RWPE2 (cell line): Measurements from ENCODE around the gene KLF6.

ENCODE experiments used
- ATAC-seq: fragments of 200-7000 bp; cut with Tn5 transposase; 3 replicates; pipeline ENCODE4 v1.9.1; 2021; ENCODE audit warnings: low read depth
- DNase-seq: peaks from one replicate; pipeline ENCODE4 v3.0.0-alpha.2; 2020; ENCODE audit warnings: low spot score
- H3K27ac ChIP-seq: fragments of 450-650 bp; 2 replicates; pipeline ENCODE4 v1.5.1; 2017; ENCODE audit warnings: mild to moderate bottlenecking; ENCODE audit not compliant: poor library complexity, severe bottlenecking
- H3K27me3 ChIP-seq: fragments of 250-450 bp; sonication (Bioruptor Pico); 2 replicates; pipeline ENCODE4 v1.5.1; 2021; ENCODE audit warnings: mild to moderate bottlenecking, moderate library complexity; ENCODE audit not compliant: insufficient read depth, poor library complexity, severe bottlenecking
- H3K36me3 ChIP-seq: fragments of 250-450 bp; sonication (Bioruptor Pico); 2 replicates; pipeline ENCODE4 v1.5.1; 2020; ENCODE audit warnings: low read depth, mild to moderate bottlenecking, moderate library complexity
- H3K4me1 ChIP-seq: fragments of 250-450 bp; sonication (Bioruptor Pico); 2 replicates; pipeline ENCODE4 v1.5.1; 2021; ENCODE audit warnings: mild to moderate bottlenecking, moderate library complexity; ENCODE audit not compliant: insufficient read depth, poor library complexity, severe bottlenecking
- H3K4me3 ChIP-seq: fragments of 250-450 bp; sonication (Bioruptor Pico); 2 replicates; pipeline ENCODE4 v1.5.1; 2021; ENCODE audit warnings: mild to moderate bottlenecking, moderate library complexity; ENCODE audit not compliant: severe bottlenecking
- H3K9me3 ChIP-seq: fragments of 250-450 bp; sonication (Bioruptor Pico); 2 replicates; pipeline ENCODE4 v1.5.1; 2021; ENCODE audit warnings: mild to moderate bottlenecking, moderate library complexity; ENCODE audit not compliant: severe bottlenecking
- TF ChIP-seq, protein P1 (sequence below): fragments of 450-650 bp; IDR thresholded peaks from one replicate; pipeline ENCODE4 v1.5.1; 2017; ENCODE audit warnings: mild to moderate bottlenecking, moderate library complexity; ENCODE audit not compliant: poor library complexity, severe bottlenecking

KLF6 gene

DNA sequence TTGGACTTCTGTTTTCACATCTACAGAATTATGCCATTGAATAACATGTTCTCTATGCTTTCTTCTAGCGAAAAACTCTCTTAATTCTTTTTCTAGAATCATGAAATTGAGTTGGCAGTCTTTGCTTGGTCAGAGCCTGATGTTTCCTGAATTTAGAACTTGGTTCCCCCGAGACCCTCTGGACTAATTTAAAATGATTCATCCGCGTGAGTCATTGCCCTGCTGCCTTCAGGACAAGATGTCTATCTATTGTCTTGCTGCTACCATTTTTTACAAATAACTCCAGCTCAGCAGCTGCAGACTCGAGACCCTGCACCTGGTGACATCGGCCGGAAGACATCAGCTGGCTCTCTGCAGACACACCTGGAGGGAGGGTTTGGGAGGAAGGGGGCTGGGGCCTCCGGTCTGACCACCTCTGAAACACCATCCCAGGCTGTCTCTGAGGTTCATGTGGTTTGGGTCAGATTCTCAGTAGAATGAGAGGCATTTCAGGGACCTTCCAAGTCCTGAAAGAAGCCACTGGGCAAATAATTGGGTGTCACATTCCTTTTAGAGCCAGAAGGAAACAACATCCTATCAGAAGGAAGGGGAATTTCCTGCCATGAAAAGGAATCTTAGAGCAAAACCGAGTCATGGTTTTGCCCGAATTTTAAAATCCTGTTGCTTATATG lies 20.9 kb upstream of the KLF6 start:
- Histone ChIP-seq H3K27me3 (no peaks in the 10 kb centered on the region), H3K4me3 (no peak overlapping the region), H3K4me1 (peaks cover 50% of the 10 kb centered on the region), H3K9me3 (no peaks in the 10 kb centered on the region), H3K27ac (peak overlapping the region; percentile 100), H3K36me3 (no peaks in the 10 kb centered on the region)
- TF ChIP-seq, protein P1, sequence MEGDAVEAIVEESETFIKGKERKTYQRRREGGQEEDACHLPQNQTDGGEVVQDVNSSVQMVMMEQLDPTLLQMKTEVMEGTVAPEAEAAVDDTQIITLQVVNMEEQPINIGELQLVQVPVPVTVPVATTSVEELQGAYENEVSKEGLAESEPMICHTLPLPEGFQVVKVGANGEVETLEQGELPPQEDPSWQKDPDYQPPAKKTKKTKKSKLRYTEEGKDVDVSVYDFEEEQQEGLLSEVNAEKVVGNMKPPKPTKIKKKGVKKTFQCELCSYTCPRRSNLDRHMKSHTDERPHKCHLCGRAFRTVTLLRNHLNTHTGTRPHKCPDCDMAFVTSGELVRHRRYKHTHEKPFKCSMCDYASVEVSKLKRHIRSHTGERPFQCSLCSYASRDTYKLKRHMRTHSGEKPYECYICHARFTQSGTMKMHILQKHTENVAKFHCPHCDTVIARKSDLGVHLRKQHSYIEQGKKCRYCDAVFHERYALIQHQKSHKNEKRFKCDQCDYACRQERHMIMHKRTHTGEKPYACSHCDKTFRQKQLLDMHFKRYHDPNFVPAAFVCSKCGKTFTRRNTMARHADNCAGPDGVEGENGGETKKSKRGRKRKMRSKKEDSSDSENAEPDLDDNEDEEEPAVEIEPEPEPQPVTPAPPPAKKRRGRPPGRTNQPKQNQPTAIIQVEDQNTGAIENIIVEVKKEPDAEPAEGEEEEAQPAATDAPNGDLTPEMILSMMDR: no peak
- ATAC-seq (peak; percentile 9), DNase-seq (no peak)

DNA sequence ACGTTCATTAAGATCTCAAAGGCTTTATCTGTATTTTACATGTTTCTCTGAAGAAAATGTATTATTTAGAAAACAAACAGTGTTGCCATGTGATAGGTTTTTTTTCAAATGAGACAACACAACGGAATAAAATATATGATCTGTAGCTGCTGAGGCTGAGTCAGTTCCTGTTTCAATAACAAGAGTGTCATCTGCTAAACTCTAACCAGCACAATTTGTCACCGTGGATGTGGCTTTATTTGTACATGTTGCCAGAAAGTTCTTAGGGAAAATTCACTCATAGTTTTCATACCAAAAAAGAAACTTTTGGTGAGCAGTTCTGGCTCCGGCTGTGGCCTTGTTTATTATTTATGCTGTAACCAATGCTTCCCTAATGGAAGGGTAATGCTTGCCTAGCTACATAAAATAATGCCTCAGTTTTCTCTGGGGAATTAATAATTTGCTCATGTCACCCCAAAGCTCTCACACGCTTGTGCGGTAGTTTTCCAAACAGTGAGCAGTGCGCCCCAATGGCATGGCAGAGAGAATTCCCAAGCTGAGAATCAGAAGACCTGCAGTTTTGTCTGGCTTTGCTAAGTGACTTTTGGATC lies 20.3 kb upstream of the KLF6 start:
- H3K4me3 ChIP-seq: no peak overlapping the region
- no peaks in the 10 kb centered on the region for H3K36me3 ChIP-seq
- no peaks in the 10 kb centered on the region for H3K27me3 ChIP-seq
- peaks cover 44% of the 10 kb centered on the region for H3K4me1 ChIP-seq
- TF ChIP-seq, protein P1: no peak
- no peaks in the 10 kb centered on the region for H3K9me3 ChIP-seq
- ATAC-seq: no peak
- H3K27ac ChIP-seq: peak overlapping the region; percentile 100
- DNase-seq: no peak

DNA sequence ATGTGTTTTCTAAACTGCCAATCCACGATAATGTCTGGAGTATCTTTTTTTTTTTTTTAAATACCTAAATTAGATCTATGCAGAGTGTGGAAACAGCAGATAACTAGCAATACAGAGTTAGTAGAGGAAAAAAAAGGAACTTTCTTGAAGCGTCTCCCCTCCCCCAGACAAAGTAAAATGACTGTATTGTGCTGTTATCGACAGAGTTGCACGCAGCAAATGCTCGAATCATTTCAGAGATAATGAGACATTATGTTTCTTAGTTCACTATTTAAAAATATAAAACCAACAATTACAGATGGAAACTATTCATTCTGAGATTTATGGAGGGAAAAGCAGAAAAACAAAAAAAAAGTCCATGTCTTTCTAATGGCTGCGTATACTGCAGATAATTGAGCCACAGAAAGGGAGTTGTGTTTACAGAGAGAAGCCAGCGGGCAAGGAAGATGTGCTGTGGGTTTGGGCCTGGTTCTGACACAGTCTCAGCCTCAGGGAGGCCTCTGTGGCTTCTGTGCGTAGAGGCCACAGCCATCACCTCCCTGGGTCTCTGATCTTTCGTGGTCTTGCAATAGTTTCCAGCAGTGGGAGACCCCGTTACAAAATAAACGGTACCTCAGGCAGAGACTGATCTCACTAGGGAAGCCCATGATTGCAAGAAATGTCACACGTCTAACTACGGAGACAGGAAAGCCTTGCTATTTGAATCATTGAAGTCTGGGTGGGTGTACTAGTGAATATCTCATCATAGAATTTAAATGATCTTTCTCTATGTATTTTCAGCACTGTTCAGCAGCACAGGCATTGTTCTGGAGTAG lies 19.1 kb upstream of the KLF6 start:
- peak overlapping the region; percentile 100 for H3K27ac ChIP-seq
- peaks cover 35% of the 10 kb centered on the region for H3K4me1 ChIP-seq
- no peaks in the 10 kb centered on the region for H3K27me3 ChIP-seq
- no peaks in the 10 kb centered on the region for H3K36me3 ChIP-seq
- no peak for DNase-seq
- H3K9me3 ChIP-seq: no peaks in the 10 kb centered on the region
- TF ChIP-seq, protein P1: no peak
- no peak for ATAC-seq
- H3K4me3 ChIP-seq: no peak overlapping the region

DNA sequence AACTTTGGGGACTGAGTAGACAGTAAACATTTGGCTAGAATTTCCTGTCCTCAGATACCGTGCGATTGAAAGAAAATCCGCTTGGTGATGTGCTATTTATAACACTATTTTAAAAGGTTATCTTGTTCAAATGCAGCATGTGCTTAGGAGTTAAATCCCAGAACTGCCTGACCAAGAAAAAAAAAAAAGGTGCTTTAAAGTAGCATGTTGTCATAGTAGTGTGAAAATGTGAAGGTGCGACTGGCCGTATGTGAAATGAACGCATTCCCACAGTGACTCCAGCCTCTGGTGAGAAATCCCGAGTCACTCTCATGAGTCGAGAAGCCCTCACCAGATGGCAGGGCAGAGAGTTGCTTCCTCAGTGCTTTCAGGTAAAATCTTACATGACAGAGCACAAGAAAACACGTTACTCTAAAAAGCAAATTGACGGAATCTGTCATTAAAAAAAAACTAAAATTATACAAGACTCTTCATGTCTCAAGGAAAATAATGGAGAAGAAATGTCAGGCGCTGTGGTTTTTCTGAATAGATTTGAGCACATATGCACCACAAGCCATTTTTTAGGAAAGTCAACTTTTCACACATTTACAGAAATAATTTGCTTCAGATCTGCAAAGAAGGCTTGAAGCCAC lies 18.4 kb upstream of the KLF6 start:
- Histone ChIP-seq H3K27ac (peak overlapping the region; percentile 100), H3K4me1 (peaks cover 34% of the 10 kb centered on the region), H3K36me3 (no peaks in the 10 kb centered on the region), H3K4me3 (no peak overlapping the region), H3K27me3 (no peaks in the 10 kb centered on the region), H3K9me3 (no peaks in the 10 kb centered on the region)
- no peak for ATAC-seq
- no peak for DNase-seq
- TF ChIP-seq, protein P1: no peak
